Activated CD8-positive, alpha-beta memory T cell treated with anti-CD3 and anti-CD28 coated beads for 36 hours (primary cell): Measurements from ENCODE around the gene CNKSR3. TPM values are rescaled to one million over a fixed set of nuclear protein-coding genes. Genes with fewer than 3 reads are reported as not detected.

Experiments used
- CTCF ChIA-PET: fragments of 350-600 bp; sonication (Branson Sonifier 250); formaldehyde crosslinking; loops from one replicate; lab custom pipeline; 2021; ENCODE audit warnings: antibody characterized with exemption; lab: Charles Lee
- POLR2A ChIA-PET: fragments of 350-600 bp; sonication (Branson Sonifier 250); formaldehyde crosslinking; loops from one replicate; lab custom pipeline; 2021; ENCODE audit warnings: antibody characterized with exemption; lab: Charles Lee
- total RNA-seq, 2 experiments: library from RNA; stranded (reverse); gene quantifications; one replicate each; pipeline ENCODE4 v1.2.3, GENCODE V29; 2021

The CNKSR3 gene
- total RNA-seq, 2 experiments from 2014 or later, result 0.65 to 0.94 TPM

- CTCF ChIA-PET, result interaction anchor here (1.2 to 1.5 kb wide), 3 partner anchors 10 to 214 kb away, joined by 3 to 5 read pairs (median 3); no protein-coding TSS in a partner anchor
These were observed 139.2 kb downstream of the CNKSR3 start for GRCh38 chr6:154371281-154371680.

GRCh38 chr6:154370545-154370944, 139.9 kb downstream of the CNKSR3 start:
- CTCF ChIA-PET, result interaction anchor here (1.2 to 1.5 kb wide), 3 partner anchors 9 to 213 kb away, joined by 3 to 5 read pairs (median 3); no protein-coding TSS in a partner anchor
- POLR2A ChIA-PET, result no interaction called here

More at GRCh38 chr6:154371281-154371680, 139.2 kb downstream of the CNKSR3 start:
- POLR2A ChIA-PET, result no interaction called here

GRCh38 chr6:154367839-154368695, 142.4 kb downstream of the CNKSR3 start:
- ChIA-PET POLR2A (no interaction called here), CTCF (no interaction called here)

- ChIA-PET CTCF (no interaction called here), POLR2A (no interaction called here)
These were observed 143.1 kb downstream of the CNKSR3 start for GRCh38 chr6:154367336-154367735.

GRCh38 chr6:154363821-154364220, 146.7 kb downstream of the CNKSR3 start:
- CTCF ChIA-PET, result no interaction called here
- POLR2A ChIA-PET, result no interaction called here

GRCh38 chr6:154361476-154361875, 149.0 kb downstream of the CNKSR3 start:
- POLR2A ChIA-PET, result interaction anchor here (0.6 kb wide), 1 partner anchor 72 kb away, joined by 4 read pairs; no protein-coding TSS in a partner anchor
- CTCF ChIA-PET, result interaction anchor here (1.5 kb wide), 1 partner anchor 9 kb away, joined by 5 read pairs; no protein-coding TSS in a partner anchor

GRCh38 chr6:154360476-154360875, 150.0 kb downstream of the CNKSR3 start:
- ChIA-PET POLR2A (no interaction called here), CTCF (interaction anchor here (1.5 kb wide), 1 partner anchor 10 kb away, joined by 5 read pairs; no protein-coding TSS in a partner anchor)

GRCh38 chr6:154359679-154360078, 150.8 kb downstream of the CNKSR3 start:
- POLR2A ChIA-PET, result no interaction called here
- CTCF ChIA-PET, result no interaction called here

- CTCF ChIA-PET, result no interaction called here
- POLR2A ChIA-PET, result no interaction called here
These were observed 151.3 kb downstream of the CNKSR3 start for GRCh38 chr6:154359161-154359574.

GRCh38 chr6:154358019-154358545, 152.4 kb downstream of the CNKSR3 start:
- CTCF ChIA-PET, result no interaction called here
- POLR2A ChIA-PET, result no interaction called here

GRCh38 chr6:154356690-154357089, 153.8 kb downstream of the CNKSR3 start, which contains the start of gene IPCEF1:
IPCEF1 (minus strand) TSS chr6:154356803; CDS start chr6:154265947, 90,856 bp downstream.
- POLR2A ChIA-PET, result interaction anchor here (0.6 kb wide), 1 partner anchor 27 kb away, joined by 4 read pairs; no protein-coding TSS in a partner anchor
- CTCF ChIA-PET, result no interaction called here

- POLR2A ChIA-PET, result interaction anchor here (0.6 kb wide), 1 partner anchor 26 kb away, joined by 4 read pairs; no protein-coding TSS in a partner anchor
- CTCF ChIA-PET, result interaction anchor here (0.6 kb wide), 1 partner anchor 202 kb away, joined by 4 read pairs; no protein-coding TSS in a partner anchor
These were observed 154.4 kb downstream of the CNKSR3 start for GRCh38 chr6:154356113-154356512.

- ChIA-PET POLR2A (no interaction called here), CTCF (no interaction called here)
These were observed 156.2 kb downstream of the CNKSR3 start for GRCh38 chr6:154354265-154354777.

- ChIA-PET POLR2A (interaction anchor here (0.6 kb wide), 1 partner anchor 36 kb away, joined by 3 read pairs; no protein-coding TSS in a partner anchor), CTCF (interaction anchor here (0.6 kb wide), 1 partner anchor 121 kb away, joined by 3 read pairs; no protein-coding TSS in a partner anchor)
These were observed 156.9 kb downstream of the CNKSR3 start for GRCh38 chr6:154353626-154354025.

GRCh38 chr6:154352898-154353585, 157.4 kb downstream of the CNKSR3 start:
- CTCF ChIA-PET, result interaction anchor here (0.6 kb wide), 1 partner anchor 121 kb away, joined by 3 read pairs; no protein-coding TSS in a partner anchor

GRCh38 chr6:154350293-154350692, 160.2 kb downstream of the CNKSR3 start:
- ChIA-PET POLR2A (no interaction called here), CTCF (no interaction called here)

More at GRCh38 chr6:154352898-154353585, 157.4 kb downstream of the CNKSR3 start:
- POLR2A ChIA-PET, result no interaction called here

- POLR2A ChIA-PET, result no interaction called here
- CTCF ChIA-PET, result no interaction called here
These were observed 162.5 kb downstream of the CNKSR3 start for GRCh38 chr6:154347981-154348380.

- ChIA-PET CTCF (no interaction called here), POLR2A (no interaction called here)
These were observed 164.7 kb downstream of the CNKSR3 start for GRCh38 chr6:154345811-154346210.
